DND-41 (cell line): ENCODE data around the gene PLXNA3.

ENCODE experiments used
- CTCF ChIP-seq: IDR thresholded peaks from 2 replicates; pipeline ENCODE4 v1.5.1; 2012; ENCODE audit warnings: borderline replicate concordance, low read length, moderate library complexity, mild to moderate bottlenecking; ENCODE audit not compliant: poor library complexity, severe bottlenecking; ENCODE audit errors: extremely low read depth
- EZH2 ChIP-seq: IDR thresholded peaks from 3 replicates; pipeline ENCODE4 v1.6.1; 2012; ENCODE audit warnings: borderline replicate concordance, low read depth, mild to moderate bottlenecking, moderate library complexity, low read length, inconsistent platforms; ENCODE audit not compliant: severe bottlenecking

GRCh38 chrX:154502989-154503388 is 44.9 kb downstream of the PLXNA3 start:
- TF ChIP-seq EZH2 (no peak), CTCF (no peak)
